ENCODE measurements around the gene IFI30. TPM values are rescaled to one million over a fixed set of nuclear protein-coding genes. Genes with fewer than 3 reads are reported as not detected.

The IFI30 gene
- polyA plus RNA-seq, 1 of the 3 experiments (the other 2 are of a cell fraction): 11.6 TPM

DNA sequence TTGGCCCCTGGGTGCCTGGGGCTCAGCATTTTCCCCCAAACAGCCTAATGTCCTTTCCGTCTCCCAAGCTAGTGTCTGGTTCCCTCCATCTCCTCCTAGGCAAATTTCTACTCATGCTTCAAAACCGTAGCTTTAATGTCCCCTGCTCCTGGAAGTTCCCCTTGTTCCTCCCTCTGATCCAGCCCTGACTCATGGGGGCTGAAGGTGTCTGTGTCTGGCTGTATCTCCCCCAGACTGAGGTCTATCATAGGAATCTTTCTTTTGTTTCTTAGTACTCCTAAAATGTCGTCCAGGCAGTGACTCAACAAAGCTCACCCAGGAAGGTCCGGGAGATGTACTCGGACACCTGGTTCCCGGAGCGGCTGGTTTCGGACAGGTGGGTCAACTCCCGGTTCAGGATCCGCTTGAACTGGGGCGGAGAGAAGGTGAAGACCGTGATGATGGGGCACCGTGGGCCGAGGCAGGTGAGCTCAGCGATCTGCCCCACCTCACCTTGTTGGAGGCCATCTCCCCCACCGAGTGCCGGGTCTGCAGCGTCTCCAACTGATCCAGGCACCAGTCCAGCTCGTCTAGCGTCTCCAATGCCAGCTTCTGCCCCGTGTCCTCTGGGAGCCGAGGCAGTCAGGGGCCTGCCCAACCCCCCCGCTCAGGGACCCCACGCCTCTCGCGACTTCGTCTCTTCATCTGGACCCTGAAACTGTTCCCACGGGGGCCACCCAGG, 46.5 kb downstream of the IFI30 start (continued):
- TF ChIP-seq, protein P1, sequence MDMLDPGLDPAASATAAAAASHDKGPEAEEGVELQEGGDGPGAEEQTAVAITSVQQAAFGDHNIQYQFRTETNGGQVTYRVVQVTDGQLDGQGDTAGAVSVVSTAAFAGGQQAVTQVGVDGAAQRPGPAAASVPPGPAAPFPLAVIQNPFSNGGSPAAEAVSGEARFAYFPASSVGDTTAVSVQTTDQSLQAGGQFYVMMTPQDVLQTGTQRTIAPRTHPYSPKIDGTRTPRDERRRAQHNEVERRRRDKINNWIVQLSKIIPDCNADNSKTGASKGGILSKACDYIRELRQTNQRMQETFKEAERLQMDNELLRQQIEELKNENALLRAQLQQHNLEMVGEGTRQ (IDR thresholded peaks at IDR 0.05; ENCODE audit: borderline replicate concordance, low read depth, low read length): no peak
- no peak for TF ChIP-seq YY1 (IDR thresholded peaks at IDR 0.05; ENCODE audit: low read depth)
- TF ChIP-seq GABPA (IDR thresholded peaks at IDR 0.05; ENCODE audit: low read depth): no peak
- TF ChIP-seq RFX5 (IDR thresholded peaks at IDR 0.05; ENCODE audit: low read length): no peak

DNA sequence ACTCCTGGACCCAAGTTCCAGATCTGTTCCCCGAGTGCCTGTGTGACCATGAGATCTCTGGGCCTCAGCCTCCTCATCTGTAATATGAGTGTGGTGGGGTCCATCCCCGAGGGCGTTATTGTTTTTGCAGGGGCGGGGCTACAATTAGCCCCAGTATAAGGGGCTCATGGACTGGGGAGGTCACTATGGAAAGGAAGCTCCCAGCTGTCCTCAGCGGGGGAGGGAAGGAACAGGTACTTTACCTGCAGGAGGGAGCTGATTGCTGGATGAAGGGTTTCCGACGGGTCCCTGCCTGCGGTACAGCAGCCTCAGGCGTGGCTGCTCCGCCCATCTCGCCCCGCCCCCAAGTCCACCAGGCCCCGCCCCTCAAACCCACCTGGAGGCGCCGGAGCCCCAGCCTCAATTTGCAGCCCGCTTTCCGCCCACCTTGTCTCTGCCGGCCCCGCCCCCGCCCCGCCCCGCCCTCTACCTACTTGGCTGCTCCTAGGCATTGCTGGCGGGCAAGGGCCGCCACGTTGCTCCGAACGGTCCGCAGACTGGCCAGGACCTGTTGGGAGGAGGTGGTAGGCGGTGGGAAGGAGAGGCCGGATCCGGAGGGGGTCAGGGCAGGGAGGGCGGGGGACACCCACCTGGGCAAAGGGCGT, 47.1 kb downstream of the IFI30 start:
- no peaks in the 10 kb centered on the region for H3K27me3 ChIP-seq (ENCODE audit: insufficient read depth)
- TF ChIP-seq POLR2AphosphoS5 (IDR thresholded peaks at IDR 0.05; ENCODE audit: low read depth, low read length): no peak
- DNase-seq: no peak
- H2AFZ ChIP-seq (ENCODE audit: low read depth): no peak overlapping the region
- ChIA-PET CTCF (interaction anchor here (0.8 to 9.4 kb wide), 8 partner anchors 12 to 107 kb away, joined by 3 to 81 read pairs (median 5); a partner anchor contains a TSS), POLR2A (no interaction called here)
- H3K4me1 ChIP-seq (ENCODE audit: control insufficient read depth in 1 of 2, insufficient read depth in 2 of 2, low read depth in 1 of 2, low read length in 1 of 2): peaks cover 0 to 15% of the 10 kb centered on the region in 2 experiments; a peak in 1 of 4 replicates
- H3K9me3 ChIP-seq: no peaks in the 10 kb centered on the region
- WGBS (ENCODE audit: low lambda C conversion rate): 19% methylated on average over 23 of the region's 33 CpGs
- H3K4me2 ChIP-seq: no peak overlapping the region
- no peak overlapping the region for H3K4me3 ChIP-seq (ENCODE audit: low read depth in 2 of 2, low read length in 1 of 2)
- H3K27ac ChIP-seq (ENCODE audit: low read depth in 2 of 2, low read length in 1 of 2): no peak overlapping the region
- H3K9me2 ChIP-seq: no peaks in the 10 kb centered on the region
- H3K79me2 ChIP-seq (ENCODE audit: insufficient read depth): no peaks in the 10 kb centered on the region
- no peaks in the 10 kb centered on the region for H3K36me3 ChIP-seq (replicated peaks in 1 of 2; ENCODE audit: control insufficient read depth in 1 of 2, insufficient read depth in 2 of 2, low read length in 1 of 2)
- H3K9ac ChIP-seq: no peak overlapping the region
- H4K20me1 ChIP-seq (ENCODE audit: insufficient read depth): no peaks in the 10 kb centered on the region
- H3F3A ChIP-seq (replicated peaks; ENCODE audit: insufficient read depth): no peaks in the 10 kb centered on the region

DNA sequence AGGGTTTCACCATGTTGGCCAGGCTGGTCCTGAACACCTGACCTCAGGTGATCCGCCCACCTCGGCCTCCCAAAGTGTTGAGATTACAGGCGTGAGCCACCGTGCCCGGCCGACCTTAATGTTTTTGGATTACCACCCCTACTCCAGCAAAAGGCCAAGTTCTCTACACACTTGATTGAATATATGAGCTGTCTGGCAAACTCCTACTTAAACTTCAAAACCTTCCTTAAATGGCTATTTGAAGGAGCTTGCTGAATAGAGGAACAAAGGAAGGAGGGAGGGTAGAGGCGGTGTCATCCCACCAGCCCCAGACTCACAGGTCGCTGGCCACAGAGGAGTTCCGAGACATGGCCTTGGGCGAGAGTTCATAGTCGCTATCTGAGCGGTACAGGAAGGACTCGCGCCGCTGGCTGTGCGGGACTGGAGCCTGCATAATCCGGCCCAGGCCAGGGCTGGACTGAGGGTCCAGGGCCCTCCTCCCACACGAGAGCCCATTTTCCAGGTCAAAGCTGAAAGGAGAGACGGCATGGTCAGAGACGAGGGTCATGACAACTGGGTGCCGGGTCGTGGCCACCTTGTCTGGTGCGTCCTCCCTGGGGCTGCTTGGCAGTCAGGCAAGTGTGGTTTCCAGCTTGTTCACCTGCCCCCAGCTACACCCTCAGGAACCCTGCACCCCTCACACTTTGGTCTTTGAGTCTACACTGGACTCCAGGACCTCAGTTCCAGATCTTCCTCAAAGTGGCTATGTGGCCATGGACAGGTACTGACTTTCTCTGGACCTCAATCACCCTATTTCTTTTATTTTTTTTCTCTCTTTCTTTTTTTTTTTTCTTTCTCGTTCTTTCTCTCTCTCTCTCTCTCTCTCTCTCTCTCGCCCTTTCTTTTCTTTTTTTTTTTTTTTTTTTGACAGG, 48.5 kb downstream of the IFI30 start:
- H3K4me1 ChIP-seq (ENCODE audit: control insufficient read depth in 1 of 2, insufficient read depth in 2 of 2, low read depth in 1 of 2, low read length in 1 of 2): peaks cover 0 to 19% of the 10 kb centered on the region in 2 experiments; a peak in 1 of 4 replicates
- H3K4me2 ChIP-seq: no peak overlapping the region
- ChIA-PET POLR2A (no interaction called here), CTCF (interaction anchor here (1.0 to 9.4 kb wide), 7 partner anchors 10 to 104 kb away, joined by 3 to 81 read pairs (median 17); a partner anchor contains a TSS)
- H3K4me3 ChIP-seq (ENCODE audit: low read depth in 2 of 2, low read length in 1 of 2): no peak overlapping the region
- TF ChIP-seq YY1 (IDR thresholded peaks at IDR 0.05; ENCODE audit: low read depth) (no peak), REST (IDR thresholded peaks at IDR 0.05; ENCODE audit: low read depth, low read length) (no peak), TCF12 (IDR thresholded peaks at IDR 0.05) (no peak), MXI1 (IDR thresholded peaks at IDR 0.05; ENCODE audit: low read depth, low read length) (no peak), RXRA (IDR thresholded peaks at IDR 0.05; ENCODE audit: borderline replicate concordance, low read depth) (no peak)
- TF ChIP-seq, protein P2, sequence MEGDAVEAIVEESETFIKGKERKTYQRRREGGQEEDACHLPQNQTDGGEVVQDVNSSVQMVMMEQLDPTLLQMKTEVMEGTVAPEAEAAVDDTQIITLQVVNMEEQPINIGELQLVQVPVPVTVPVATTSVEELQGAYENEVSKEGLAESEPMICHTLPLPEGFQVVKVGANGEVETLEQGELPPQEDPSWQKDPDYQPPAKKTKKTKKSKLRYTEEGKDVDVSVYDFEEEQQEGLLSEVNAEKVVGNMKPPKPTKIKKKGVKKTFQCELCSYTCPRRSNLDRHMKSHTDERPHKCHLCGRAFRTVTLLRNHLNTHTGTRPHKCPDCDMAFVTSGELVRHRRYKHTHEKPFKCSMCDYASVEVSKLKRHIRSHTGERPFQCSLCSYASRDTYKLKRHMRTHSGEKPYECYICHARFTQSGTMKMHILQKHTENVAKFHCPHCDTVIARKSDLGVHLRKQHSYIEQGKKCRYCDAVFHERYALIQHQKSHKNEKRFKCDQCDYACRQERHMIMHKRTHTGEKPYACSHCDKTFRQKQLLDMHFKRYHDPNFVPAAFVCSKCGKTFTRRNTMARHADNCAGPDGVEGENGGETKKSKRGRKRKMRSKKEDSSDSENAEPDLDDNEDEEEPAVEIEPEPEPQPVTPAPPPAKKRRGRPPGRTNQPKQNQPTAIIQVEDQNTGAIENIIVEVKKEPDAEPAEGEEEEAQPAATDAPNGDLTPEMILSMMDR (IDR thresholded peaks at IDR 0.05): no peak
- H3K9me2 ChIP-seq: no peaks in the 10 kb centered on the region
- no peak overlapping the region for H2AFZ ChIP-seq (ENCODE audit: low read depth)
- H3K27ac ChIP-seq (ENCODE audit: low read depth in 2 of 2, low read length in 1 of 2): no peak overlapping the region
- WGBS (ENCODE audit: low lambda C conversion rate): 77% methylated on average over 24 of the region's 25 CpGs
- H4K20me1 ChIP-seq (ENCODE audit: insufficient read depth): no peaks in the 10 kb centered on the region
- H3F3A ChIP-seq (replicated peaks; ENCODE audit: insufficient read depth): no peaks in the 10 kb centered on the region
- no peaks in the 10 kb centered on the region for H3K36me3 ChIP-seq (replicated peaks in 1 of 2; ENCODE audit: control insufficient read depth in 1 of 2, insufficient read depth in 2 of 2, low read length in 1 of 2)
- no peaks in the 10 kb centered on the region for H3K9me3 ChIP-seq
- DNase-seq: no peak
- H3K9ac ChIP-seq: no peak overlapping the region
- H3K79me2 ChIP-seq (ENCODE audit: insufficient read depth): no peaks in the 10 kb centered on the region
- no peaks in the 10 kb centered on the region for H3K27me3 ChIP-seq (ENCODE audit: insufficient read depth)

Data from SK-N-SH (cell line).